ENCODE results near the gene ZNF780A.
"Not testable (repeated sequence)": the region's sequence is repeated elsewhere in the genome, so short reads cannot be mapped to it uniquely, and the experiment has no call there.

Gene ZNF780A

GRCh38 chr19:40119380-40119779, 28.6 kb upstream of the ZNF780A start:
- H2BK12ac ChIP-seq (ENCODE audit: low read length in 2 of 2) = no peak overlapping the region
- no peak overlapping the region for H2BK15ac ChIP-seq (ENCODE audit: low read depth, poor library complexity, severe bottlenecking)
- H3K4me2 ChIP-seq (ENCODE audit: low read length, poor library complexity, severe bottlenecking) = no peak overlapping the region
- no peak overlapping the region for H2AFZ ChIP-seq (ENCODE audit: low read depth, low read length)
- DNase-seq = no peak
- no peaks in the 10 kb centered on the region for H3K9me3 ChIP-seq (ENCODE audit: control insufficient read depth, low read length)
- no peak overlapping the region for H3K4ac ChIP-seq (ENCODE audit: low read depth in 1 of 2, low read length in 2 of 2)
- no peaks in the 10 kb centered on the region for H3K79me1 ChIP-seq (replicated peaks; ENCODE audit: low read length, poor library complexity, severe bottlenecking)
- H3K23ac ChIP-seq (ENCODE audit: low read length in 2 of 2) = no peak overlapping the region
- no peak overlapping the region for H4K91ac ChIP-seq (ENCODE audit: low read length)
- no peak overlapping the region for H3K27ac ChIP-seq (ENCODE audit: low read length, poor library complexity, severe bottlenecking)
- no peaks in the 10 kb centered on the region for H3K36me3 ChIP-seq (ENCODE audit: control insufficient read depth in 1 of 2, insufficient read depth in 2 of 2, low read depth in 1 of 2, low read length in 2 of 2)
- H3K14ac ChIP-seq (ENCODE audit: low read length in 2 of 2) = no peak overlapping the region
- H3K27me3 ChIP-seq (ENCODE audit: control insufficient read depth in 1 of 2, insufficient read depth in 1 of 2, low read length in 2 of 2) = peaks cover 0 to 3% of the 10 kb centered on the region in 2 experiments
- no peak overlapping the region for H2BK120ac ChIP-seq (ENCODE audit: low read depth, low read length)
- no peak overlapping the region for H3K18ac ChIP-seq (ENCODE audit: low read depth in 1 of 2, low read length in 2 of 2)
- no peak overlapping the region for H4K8ac ChIP-seq (ENCODE audit: low read length)
- H3K9ac ChIP-seq (ENCODE audit: low read length) = no peak overlapping the region
- H3K4me3 ChIP-seq (ENCODE audit: insufficient read depth in 1 of 2, low read depth in 1 of 2, low read length in 2 of 2) = no peak overlapping the region
- H2AK5ac ChIP-seq (ENCODE audit: low read length, severe bottlenecking) = no peak overlapping the region
- no peaks in the 10 kb centered on the region for H3K4me1 ChIP-seq (ENCODE audit: control insufficient read depth, insufficient read depth, low read depth, low read length)
- H2BK5ac ChIP-seq (ENCODE audit: low read depth, low read length, poor library complexity, severe bottlenecking) = no peak overlapping the region
- 79% methylated on average over 2 of the region's 4 CpGs for WGBS

GRCh38 chr19:40118638-40119037, 27.9 kb upstream of the ZNF780A start:
- H3K27ac ChIP-seq (ENCODE audit: low read length, poor library complexity, severe bottlenecking); H3K9me3 ChIP-seq (ENCODE audit: control insufficient read depth, low read length); H3K36me3 ChIP-seq (ENCODE audit: control insufficient read depth in 1 of 2, insufficient read depth in 2 of 2, low read depth in 1 of 2, low read length in 2 of 2); H4K8ac ChIP-seq (ENCODE audit: low read length); H2BK15ac ChIP-seq (ENCODE audit: low read depth, poor library complexity, severe bottlenecking); H3K79me1 ChIP-seq (replicated peaks; ENCODE audit: low read length, poor library complexity, severe bottlenecking); H4K91ac ChIP-seq (ENCODE audit: low read length); H2AFZ ChIP-seq (ENCODE audit: low read depth, low read length); H3K4me1 ChIP-seq (ENCODE audit: control insufficient read depth, insufficient read depth, low read depth, low read length); H3K4ac ChIP-seq (ENCODE audit: low read depth in 1 of 2, low read length in 2 of 2); H3K27me3 ChIP-seq (ENCODE audit: control insufficient read depth in 1 of 2, insufficient read depth in 1 of 2, low read length in 2 of 2); H3K23ac ChIP-seq (ENCODE audit: low read length in 2 of 2); H2AK5ac ChIP-seq (ENCODE audit: low read length, severe bottlenecking); H3K14ac ChIP-seq (ENCODE audit: low read length in 2 of 2); H3K4me3 ChIP-seq (ENCODE audit: insufficient read depth in 1 of 2, low read depth in 1 of 2, low read length in 2 of 2); H2BK120ac ChIP-seq (ENCODE audit: low read depth, low read length); H3K9ac ChIP-seq (ENCODE audit: low read length); DNase-seq; H3K4me2 ChIP-seq (ENCODE audit: low read length, poor library complexity, severe bottlenecking); H3K18ac ChIP-seq (ENCODE audit: low read depth in 1 of 2, low read length in 2 of 2); H2BK12ac ChIP-seq (ENCODE audit: low read length in 2 of 2); H2BK5ac ChIP-seq (ENCODE audit: low read depth, low read length, poor library complexity, severe bottlenecking): not testable (repeated sequence)
- 90% methylated on average over 2 of the region's 25 CpGs for WGBS

GRCh38 chr19:40116075-40116474, 25.3 kb upstream of the ZNF780A start:
- Histone ChIP-seq H3K4me3 (ENCODE audit: insufficient read depth in 1 of 2, low read depth in 1 of 2, low read length in 2 of 2) (no peak overlapping the region), H3K18ac (ENCODE audit: low read depth in 1 of 2, low read length in 2 of 2) (no peak overlapping the region), H3K27ac (ENCODE audit: low read length, poor library complexity, severe bottlenecking) (no peak overlapping the region)

GRCh38 chr19:40114119-40114518, 23.4 kb upstream of the ZNF780A start:
- not testable (repeated sequence) for H3K4me3 ChIP-seq (ENCODE audit: insufficient read depth in 1 of 2, low read depth in 1 of 2, low read length in 2 of 2); H3K27ac ChIP-seq (ENCODE audit: low read length, poor library complexity, severe bottlenecking); H3K18ac ChIP-seq (ENCODE audit: low read depth in 1 of 2, low read length in 2 of 2); H3K79me1 ChIP-seq (replicated peaks; ENCODE audit: low read length, poor library complexity, severe bottlenecking); H3K27me3 ChIP-seq (ENCODE audit: control insufficient read depth in 1 of 2, insufficient read depth in 1 of 2, low read length in 2 of 2); H4K91ac ChIP-seq (ENCODE audit: low read length); H2BK15ac ChIP-seq (ENCODE audit: low read depth, poor library complexity, severe bottlenecking); H2BK12ac ChIP-seq (ENCODE audit: low read length in 2 of 2); H3K4me1 ChIP-seq (ENCODE audit: control insufficient read depth, insufficient read depth, low read depth, low read length); H2BK5ac ChIP-seq (ENCODE audit: low read depth, low read length, poor library complexity, severe bottlenecking); DNase-seq; H2AFZ ChIP-seq (ENCODE audit: low read depth, low read length); H3K23ac ChIP-seq (ENCODE audit: low read length in 2 of 2); H3K14ac ChIP-seq (ENCODE audit: low read length in 2 of 2); H2BK120ac ChIP-seq (ENCODE audit: low read depth, low read length); H3K9me3 ChIP-seq (ENCODE audit: control insufficient read depth, low read length); H4K8ac ChIP-seq (ENCODE audit: low read length); H3K9ac ChIP-seq (ENCODE audit: low read length); H3K4me2 ChIP-seq (ENCODE audit: low read length, poor library complexity, severe bottlenecking); H3K4ac ChIP-seq (ENCODE audit: low read depth in 1 of 2, low read length in 2 of 2); H2AK5ac ChIP-seq (ENCODE audit: low read length, severe bottlenecking); H3K36me3 ChIP-seq (ENCODE audit: control insufficient read depth in 1 of 2, insufficient read depth in 2 of 2, low read depth in 1 of 2, low read length in 2 of 2)
- WGBS = no CpG with 5 or more reads among the region's 6 CpGs

More at GRCh38 chr19:40116075-40116474, 25.3 kb upstream of the ZNF780A start:
- no peaks in the 10 kb centered on the region for H3K4me1 ChIP-seq (ENCODE audit: control insufficient read depth, insufficient read depth, low read depth, low read length)
- no peak overlapping the region for H2BK12ac ChIP-seq (ENCODE audit: low read length in 2 of 2)
- no peak overlapping the region for H4K8ac ChIP-seq (ENCODE audit: low read length)
- H3K23ac ChIP-seq (ENCODE audit: low read length in 2 of 2) = no peak overlapping the region
- H2AFZ ChIP-seq (ENCODE audit: low read depth, low read length) = no peak overlapping the region
- H2BK5ac ChIP-seq (ENCODE audit: low read depth, low read length, poor library complexity, severe bottlenecking) = no peak overlapping the region
- no peak overlapping the region for H3K4ac ChIP-seq (ENCODE audit: low read depth in 1 of 2, low read length in 2 of 2)
- no peak overlapping the region for H2BK120ac ChIP-seq (ENCODE audit: low read depth, low read length)
- H3K36me3 ChIP-seq (ENCODE audit: control insufficient read depth in 1 of 2, insufficient read depth in 2 of 2, low read depth in 1 of 2, low read length in 2 of 2) = no peaks in the 10 kb centered on the region
- no peak overlapping the region for H3K14ac ChIP-seq (ENCODE audit: low read length in 2 of 2)
- no peak for DNase-seq
- H2BK15ac ChIP-seq (ENCODE audit: low read depth, poor library complexity, severe bottlenecking) = no peak overlapping the region
- H3K27me3 ChIP-seq (ENCODE audit: control insufficient read depth in 1 of 2, insufficient read depth in 1 of 2, low read length in 2 of 2) = no peaks in the 10 kb centered on the region
- no peaks in the 10 kb centered on the region for H3K9me3 ChIP-seq (ENCODE audit: control insufficient read depth, low read length)
- H3K4me2 ChIP-seq (ENCODE audit: low read length, poor library complexity, severe bottlenecking) = no peak overlapping the region
- H3K79me1 ChIP-seq (replicated peaks; ENCODE audit: low read length, poor library complexity, severe bottlenecking) = no peaks in the 10 kb centered on the region
- H4K91ac ChIP-seq (ENCODE audit: low read length) = no peak overlapping the region
- H3K9ac ChIP-seq (ENCODE audit: low read length) = no peak overlapping the region
- H2AK5ac ChIP-seq (ENCODE audit: low read length, severe bottlenecking) = no peak overlapping the region
